Activated CD4-positive, alpha-beta memory T cell treated with anti-CD3 and anti-CD28 coated beads for 36 hours (primary cell): ENCODE measurements around the gene THSD7B. TPM values are rescaled to one million over a fixed set of nuclear protein-coding genes. Genes with fewer than 3 reads are reported as not detected.

ENCODE experiments used
- CTCF ChIA-PET: fragments of 350-600 bp; sonication (Branson Sonifier 250); formaldehyde crosslinking; loops from one replicate; lab custom pipeline; 2021; ENCODE audit warnings: antibody characterized with exemption, inconsistent platforms; lab: Charles Lee
- POLR2A ChIA-PET: fragments of 350-600 bp; sonication (Branson Sonifier 250); formaldehyde crosslinking; loops from one replicate; lab custom pipeline; 2021; ENCODE audit warnings: antibody characterized with exemption; lab: Charles Lee
- DNase-seq: peaks from one replicate; pipeline ENCODE4 v3.0.0-alpha.2; 2020
- H3K27ac Mint-ChIP-seq: one replicate; pipeline ENCODE4 v1.8.0; 2021; ENCODE audit warnings: mixed read lengths
- H3K27me3 Mint-ChIP-seq: one replicate; pipeline ENCODE4 v1.8.0; 2021; ENCODE audit warnings: mixed read lengths
- H3K36me3 Mint-ChIP-seq: one replicate; pipeline ENCODE4 v1.8.0; 2021; ENCODE audit warnings: mixed read lengths
- H3K4me1 Mint-ChIP-seq: one replicate; pipeline ENCODE4 v1.8.0; 2021; ENCODE audit warnings: low read depth, mixed read lengths
- H3K4me3 Mint-ChIP-seq: one replicate; pipeline ENCODE4 v1.8.0; 2021; ENCODE audit warnings: mild to moderate bottlenecking, mixed read lengths
- H3K9me3 Mint-ChIP-seq: one replicate; pipeline ENCODE4 v1.8.0; 2021; ENCODE audit warnings: mixed read lengths
- intact Hi-C: fragments of 100-400 bp; cut with micrococcal nuclease; formaldehyde crosslinking; loops from one replicate; pipeline ENCODE4 v1.15.1; 2023
- total RNA-seq, 2 experiments: library from RNA; stranded (reverse); gene quantifications; one replicate each; pipeline ENCODE4 v1.2.3, GENCODE V29; 2021

THSD7B gene
- total RNA-seq, 2 experiments from 2014 or later, result not detected

GRCh38 chr2:137202318-137202717, 437.0 kb downstream of the THSD7B start:
- intact Hi-C loops, result no loop called here

GRCh38 chr2:137205324-137205723, 440.0 kb downstream of the THSD7B start:
- H3K9me3 Mint-ChIP-seq, result no peaks in the 10 kb centered on the region
- peaks cover 1% of the 10 kb centered on the region for H3K27me3 Mint-ChIP-seq
- no peak overlapping the region for H3K4me3 Mint-ChIP-seq
- ChIA-PET CTCF (no interaction called here), POLR2A (no interaction called here)
- no peaks in the 10 kb centered on the region for H3K36me3 Mint-ChIP-seq
- H3K27ac Mint-ChIP-seq, result no peak overlapping the region
- no peak for DNase-seq
- H3K4me1 Mint-ChIP-seq, result no peaks in the 10 kb centered on the region
- intact Hi-C loops, result no loop called here

More at GRCh38 chr2:137202318-137202717, 437.0 kb downstream of the THSD7B start:
- no peak for DNase-seq
- peaks cover 1% of the 10 kb centered on the region for H3K27me3 Mint-ChIP-seq
- POLR2A ChIA-PET, result no interaction called here
- H3K4me1 Mint-ChIP-seq, result no peaks in the 10 kb centered on the region
- CTCF ChIA-PET, result no interaction called here
- no peak overlapping the region for H3K27ac Mint-ChIP-seq
- H3K9me3 Mint-ChIP-seq, result no peaks in the 10 kb centered on the region
- no peak overlapping the region for H3K4me3 Mint-ChIP-seq
- H3K36me3 Mint-ChIP-seq, result no peaks in the 10 kb centered on the region

GRCh38 chr2:137206069-137206468, 440.7 kb downstream of the THSD7B start:
- Mint-ChIP-seq H3K27ac (no peak overlapping the region), H3K4me1 (no peaks in the 10 kb centered on the region), H3K4me3 (no peak overlapping the region), H3K27me3 (peaks cover 1% of the 10 kb centered on the region), H3K9me3 (no peaks in the 10 kb centered on the region), H3K36me3 (no peaks in the 10 kb centered on the region)
- intact Hi-C loops, result no loop called here
- ChIA-PET CTCF (no interaction called here), POLR2A (no interaction called here)
- DNase-seq, result no peak

GRCh38 chr2:137207030-137207429, 441.7 kb downstream of the THSD7B start:
- no peaks in the 10 kb centered on the region for H3K36me3 Mint-ChIP-seq
- ChIA-PET POLR2A (no interaction called here), CTCF (no interaction called here)
- no peaks in the 10 kb centered on the region for H3K4me1 Mint-ChIP-seq
- no peaks in the 10 kb centered on the region for H3K9me3 Mint-ChIP-seq
- H3K27ac Mint-ChIP-seq, result no peak overlapping the region
- H3K27me3 Mint-ChIP-seq, result peaks cover 1% of the 10 kb centered on the region
- intact Hi-C loops, result no loop called here
- H3K4me3 Mint-ChIP-seq, result no peak overlapping the region
- DNase-seq, result no peak

- ChIA-PET CTCF (no interaction called here), POLR2A (no interaction called here)
- Mint-ChIP-seq H3K36me3 (no peaks in the 10 kb centered on the region), H3K4me1 (no peaks in the 10 kb centered on the region), H3K27ac (no peak overlapping the region), H3K4me3 (no peak overlapping the region), H3K9me3 (no peaks in the 10 kb centered on the region), H3K27me3 (no peaks in the 10 kb centered on the region)
- no peak for DNase-seq
- intact Hi-C loops, result no loop called here
Observed at GRCh38 chr2:137208431-137208891, 443.1 kb downstream of the THSD7B start.

- Mint-ChIP-seq H3K4me1 (no peaks in the 10 kb centered on the region), H3K27me3 (no peaks in the 10 kb centered on the region), H3K36me3 (no peaks in the 10 kb centered on the region), H3K27ac (no peak overlapping the region), H3K4me3 (no peak overlapping the region), H3K9me3 (no peaks in the 10 kb centered on the region)
- intact Hi-C loops, result no loop called here
- POLR2A ChIA-PET, result no interaction called here
- no peak for DNase-seq
- CTCF ChIA-PET, result no interaction called here
Observed at GRCh38 chr2:137210039-137210438, 444.7 kb downstream of the THSD7B start.

GRCh38 chr2:137211761-137212160, 446.4 kb downstream of the THSD7B start:
- no peaks in the 10 kb centered on the region for H3K4me1 Mint-ChIP-seq
- ChIA-PET CTCF (no interaction called here), POLR2A (no interaction called here)
- no peak overlapping the region for H3K27ac Mint-ChIP-seq
- no peak overlapping the region for H3K4me3 Mint-ChIP-seq
- intact Hi-C loops, result no loop called here
- H3K36me3 Mint-ChIP-seq, result no peaks in the 10 kb centered on the region
- no peaks in the 10 kb centered on the region for H3K27me3 Mint-ChIP-seq
- no peaks in the 10 kb centered on the region for H3K9me3 Mint-ChIP-seq
- DNase-seq, result no peak

GRCh38 chr2:137220438-137220993, 455.2 kb downstream of the THSD7B start:
- H3K36me3 Mint-ChIP-seq, result no peaks in the 10 kb centered on the region
- H3K4me3 Mint-ChIP-seq, result no peak overlapping the region

GRCh38 chr2:137221797-137222492, 456.6 kb downstream of the THSD7B start:
- peaks cover 5% of the 10 kb centered on the region for H3K9me3 Mint-ChIP-seq
- no peaks in the 10 kb centered on the region for H3K27me3 Mint-ChIP-seq
- H3K4me3 Mint-ChIP-seq, result no peak overlapping the region
- H3K36me3 Mint-ChIP-seq, result no peaks in the 10 kb centered on the region
- ChIA-PET POLR2A (no interaction called here), CTCF (no interaction called here)
- no peaks in the 10 kb centered on the region for H3K4me1 Mint-ChIP-seq
- intact Hi-C loops, result no loop called here
- H3K27ac Mint-ChIP-seq, result no peak overlapping the region
- DNase-seq, result no peak

More at GRCh38 chr2:137220438-137220993, 455.2 kb downstream of the THSD7B start:
- no peak overlapping the region for H3K27ac Mint-ChIP-seq
- CTCF ChIA-PET, result no interaction called here
- H3K9me3 Mint-ChIP-seq, result peaks cover 5% of the 10 kb centered on the region
- intact Hi-C loops, result no loop called here
- no peak for DNase-seq
- POLR2A ChIA-PET, result no interaction called here
- no peaks in the 10 kb centered on the region for H3K4me1 Mint-ChIP-seq
- H3K27me3 Mint-ChIP-seq, result no peaks in the 10 kb centered on the region

GRCh38 chr2:137223722-137224121, 458.4 kb downstream of the THSD7B start:
- no peaks in the 10 kb centered on the region for H3K27me3 Mint-ChIP-seq
- H3K9me3 Mint-ChIP-seq, result peaks cover 5% of the 10 kb centered on the region

GRCh38 chr2:137228566-137228965, 463.2 kb downstream of the THSD7B start:
- Mint-ChIP-seq H3K4me3 (no peak overlapping the region), H3K27ac (no peak overlapping the region), H3K27me3 (no peaks in the 10 kb centered on the region), H3K36me3 (no peaks in the 10 kb centered on the region), H3K4me1 (no peaks in the 10 kb centered on the region), H3K9me3 (no peaks in the 10 kb centered on the region)
- POLR2A ChIA-PET, result no interaction called here
- no peak for DNase-seq
- CTCF ChIA-PET, result no interaction called here
- intact Hi-C loops, result no loop called here

More at GRCh38 chr2:137223722-137224121, 458.4 kb downstream of the THSD7B start:
- Mint-ChIP-seq H3K36me3 (no peaks in the 10 kb centered on the region), H3K27ac (no peak overlapping the region), H3K4me1 (no peaks in the 10 kb centered on the region), H3K4me3 (no peak overlapping the region)
- ChIA-PET POLR2A (no interaction called here), CTCF (no interaction called here)
- intact Hi-C loops, result no loop called here
- no peak for DNase-seq

GRCh38 chr2:137229834-137230233, 464.5 kb downstream of the THSD7B start:
- Mint-ChIP-seq H3K4me3 (no peak overlapping the region), H3K9me3 (no peaks in the 10 kb centered on the region), H3K36me3 (no peaks in the 10 kb centered on the region), H3K27ac (no peak overlapping the region), H3K27me3 (no peaks in the 10 kb centered on the region), H3K4me1 (no peaks in the 10 kb centered on the region)
- no peak for DNase-seq
- ChIA-PET POLR2A (no interaction called here), CTCF (no interaction called here)
- intact Hi-C loops, result no loop called here

GRCh38 chr2:137231628-137232027, 466.3 kb downstream of the THSD7B start:
- no peak overlapping the region for H3K27ac Mint-ChIP-seq
- H3K36me3 Mint-ChIP-seq, result no peaks in the 10 kb centered on the region
- no peak for DNase-seq
- intact Hi-C loops, result no loop called here
- no peaks in the 10 kb centered on the region for H3K4me1 Mint-ChIP-seq
- H3K4me3 Mint-ChIP-seq, result no peak overlapping the region
- no peaks in the 10 kb centered on the region for H3K9me3 Mint-ChIP-seq
- ChIA-PET CTCF (no interaction called here), POLR2A (no interaction called here)
- no peaks in the 10 kb centered on the region for H3K27me3 Mint-ChIP-seq
